A549 (cell line): ENCODE data around the gene FASTK. TPM values are rescaled to one million over a fixed set of nuclear protein-coding genes. Genes with fewer than 3 reads are reported as not detected.

ENCODE experiments used
- ATAC-seq, 2 experiments: fragments of 200-7000 bp in 1 of 2; fragments of >200 bp in 1 of 2; cut with Nextera tagmentation in 1 of 2; cut with Tn5 transposase in 1 of 2; 3 replicates each; pipeline versions ENCODE4 v1.8.0 to v1.9.1; 2018 to 2020; ENCODE audit warnings: mild to moderate bottlenecking in 1 of 2, moderate library complexity in 1 of 2
- CTCF ChIA-PET: fragments of 300-600 bp; sonication (Branson Sonifier 250); formaldehyde crosslinking; extraction: SDS; loops from one replicate; lab custom pipeline; 2021; ENCODE audit warnings: antibody characterized with exemption, inconsistent platforms; lab: Yijun Ruan, JAX
- POLR2A ChIA-PET: fragments of 350-600 bp; formaldehyde crosslinking; extraction: SDS; loops from one replicate; lab custom pipeline; 2021; ENCODE audit warnings: antibody characterized with exemption, inconsistent platforms; lab: Yijun Ruan, JAX
- DNase-seq, 2 experiments: peaks; one replicate each; pipeline versions ENCODE4 v3.0.0 to v3.0.0-alpha.2; 2011 to 2016; ENCODE audit warnings: low read depth in 1 of 2, low spot score in 1 of 2
- FAIRE-seq: peaks from 2 replicates; lab custom pipeline; 2011; peaks lifted over from hg19 to GRCh38; lab: Jason Lieb, UNC
- H3K27ac ChIP-seq, 2 experiments: fragments of >200 bp; sonication (Bioruptor Twin); formaldehyde crosslinking; 3 replicates each; pipeline ENCODE4 v1.5.1; 2016 to 2017
- H3K4me1 ChIP-seq: fragments of >200 bp; sonication (Bioruptor Twin); formaldehyde crosslinking; 3 replicates; pipeline ENCODE4 v1.6.1; 2016
- H3K4me2 ChIP-seq: fragments of >200 bp; sonication (Bioruptor Twin); formaldehyde crosslinking; 3 replicates; pipeline ENCODE4 v1.6.1; 2016
- H3K4me3 ChIP-seq: fragments of >200 bp; sonication (Bioruptor Twin); formaldehyde crosslinking; 3 replicates; pipeline ENCODE4 v1.5.1; 2016
- H3K9me3 ChIP-seq: fragments of >200 bp; sonication (Bioruptor Twin); formaldehyde crosslinking; 3 replicates; pipeline ENCODE4 v1.6.1; 2016
- CBX2 ChIP-seq: fragments of 200-600 bp; sonication (generic); IDR thresholded peaks from 2 replicates; pipeline ENCODE4 v1.6.1; 2016; ENCODE audit warnings: low read depth, mild to moderate bottlenecking, borderline replicate concordance
- ELK1 ChIP-seq: fragments of 150-350 bp; IDR thresholded peaks from 2 replicates; pipeline ENCODE4 v1.6.1; 2014; ENCODE audit warnings: low read depth, mild to moderate bottlenecking, low read length
- ESRRA ChIP-seq: fragments of 150-350 bp; IDR thresholded peaks from 2 replicates; pipeline ENCODE4 v1.6.1; 2014; ENCODE audit warnings: mild to moderate bottlenecking, low read length, borderline replicate concordance
- HOXB5 ChIP-seq: fragments of 250-450 bp; sonication (Bioruptor Pico); IDR thresholded peaks from 2 replicates; pipeline ENCODE4 v1.5.0; 2020; ENCODE audit warnings: mild to moderate bottlenecking, moderate library complexity
- KDM1A ChIP-seq: fragments of 200-600 bp; sonication (generic); IDR thresholded peaks from 2 replicates; pipeline ENCODE4 v1.6.1; 2016; ENCODE audit warnings: low read depth, mild to moderate bottlenecking
- KDM5A ChIP-seq: fragments of 200-600 bp; sonication (generic); IDR thresholded peaks from 2 replicates; pipeline ENCODE4 v1.6.1; 2016; ENCODE audit warnings: antibody characterized with exemption, mild to moderate bottlenecking
- MAX ChIP-seq: IDR thresholded peaks from 2 replicates; pipeline ENCODE4 v1.6.1; 2012
- PBX3 ChIP-seq: IDR thresholded peaks from 2 replicates; pipeline ENCODE4 v1.6.1; 2012
- PHF8 ChIP-seq: fragments of 200-600 bp; sonication (generic); IDR thresholded peaks from 2 replicates; pipeline ENCODE4 v1.6.1; 2016; ENCODE audit warnings: low read depth, mild to moderate bottlenecking, antibody characterized with exemption, moderate library complexity, borderline replicate concordance
- POLR2AphosphoS2 ChIP-seq: conservative IDR thresholded peaks from 2 replicates; pipeline ENCODE4 v1.6.1; 2012; ENCODE audit warnings: low read length, improper control_type of control experiment, inconsistent platforms
- RFX5 ChIP-seq: fragments of 450-650 bp; IDR thresholded peaks from 2 replicates; pipeline ENCODE4 v1.7.1; 2014; ENCODE audit warnings: antibody characterized with exemption, mild to moderate bottlenecking, moderate library complexity
- ZC3H11A ChIP-seq: fragments of 450-650 bp; IDR thresholded peaks from 2 replicates; pipeline ENCODE4 v1.6.1; 2014; ENCODE audit warnings: antibody characterized with exemption, mild to moderate bottlenecking
- WGBS: methylation state at CpG from one replicate; pipeline ENCODE4 v1.1.6; 2017; ENCODE audit errors: missing lambda C conversion rate; 5-methylcytosine and 5-hydroxymethylcytosine counted together
- polyA plus RNA-seq, 4 experiments: library from polyadenylated mRNA; depleted of rRNA in 3 of 4; stranded (reverse); fragments of >200 nt; fragmentation: RNase III in 1 of 4; extraction: RNeasy Plus Mini Kit Qiagen cat#74134 plus additional on column Dnase treatment in 1 of 4; gene quantifications; 2 replicates in 3 of 4; 3 replicates in 1 of 4; pipeline ENCODE4 v1.2.3, GENCODE V29; 2011 to 2017

Gene FASTK
- polyA plus RNA-seq, 2 of the 4 experiments (the other 2 are of a cell fraction) = 38.5 to 72.4 TPM

GRCh38 chr7:151069841-151070573 is 10.6 kb downstream of the FASTK start:
- ATAC-seq (no peak), DNase-seq (no peak), FAIRE-seq (no peak)
- POLR2A ChIA-PET = interaction anchor here (1.3 kb wide), 1 partner anchor 8 kb away, joined by 6 read pairs; no protein-coding TSS in a partner anchor
- H3K4me1 ChIP-seq = peaks cover 2% of the 10 kb centered on the region; the same call in 1 of the 3 replicates
- CTCF ChIA-PET = interaction anchor here (0.9 to 8.6 kb wide), 5 partner anchors 7 to 21 kb away, joined by 3 to 64 read pairs (median 5); partner anchors contain the start of genes FASTK and TMUB1
- 94% methylated on average over 16 of the region's 17 CpGs for WGBS
- no peak overlapping the region for H3K27ac ChIP-seq
- H3K9me3 ChIP-seq = no peaks in the 10 kb centered on the region
- no peak overlapping the region for H3K4me3 ChIP-seq
- TF ChIP-seq ESRRA (no peak), HOXB5 (CRISPR knock-in tag) (no peak)
- no peak overlapping the region for H3K4me2 ChIP-seq

GRCh38 chr7:151068069-151068773 is 12.4 kb downstream of the FASTK start:
- DNase-seq = no peak
- no peaks in the 10 kb centered on the region for H3K9me3 ChIP-seq
- TF ChIP-seq RFX5 = no peak
- no peak for TF ChIP-seq KDM1A
- TF ChIP-seq PHF8 = no peak
- TF ChIP-seq MAX = no peak
- TF ChIP-seq PBX3 = no peak
- TF ChIP-seq, all 56 proteins: peak for 0
- FAIRE-seq (no peak), ATAC-seq (no peak)
- ChIA-PET CTCF (interaction anchor here (0.7 to 4.6 kb wide), 9 partner anchors 9 to 100 kb away, joined by 3 to 21 read pairs (median 3); partner anchors contain the start of genes AGAP3, FASTK, GBX1 and TMUB1), POLR2A (interaction anchor here (1.1 kb wide), 2 partner anchors 13 to 17 kb away, joined by 3 read pairs; partner anchors contain the start of gene FASTK)
- H3K4me1 ChIP-seq = peaks cover 20% of the 10 kb centered on the region
- WGBS = 92% methylated on average over 12 of the region's 12 CpGs
- H3K4me2 ChIP-seq = no peak overlapping the region
- no peak overlapping the region for H3K27ac ChIP-seq
- H3K4me3 ChIP-seq = no peak overlapping the region

- CTCF ChIA-PET = interaction anchor here (1.0 to 4.6 kb wide), 6 partner anchors 9 to 56 kb away, joined by 3 to 21 read pairs (median 4); partner anchors contain the start of genes FASTK and TMUB1
These were observed 14.2 kb downstream of the FASTK start for GRCh38 chr7:151066273-151066974.

More at GRCh38 chr7:151066273-151066974, 14.2 kb downstream of the FASTK start:
- DNase-seq (no peak), FAIRE-seq (no peak), ATAC-seq (no peak)
- no peaks in the 10 kb centered on the region for H3K9me3 ChIP-seq
- TF ChIP-seq CBX2 (no peak), POLR2AphosphoS2 (no peak), KDM5A (no peak), ZC3H11A (no peak), ELK1 (no peak)
- H3K4me2 ChIP-seq = no peak overlapping the region
- no peak overlapping the region for H3K27ac ChIP-seq
- WGBS = 90% methylated on average over 34 of the region's 39 CpGs
- no peak overlapping the region for H3K4me3 ChIP-seq
- peaks cover 27% of the 10 kb centered on the region for H3K4me1 ChIP-seq
- POLR2A ChIA-PET = interaction anchor here (1.1 kb wide), 1 partner anchor 14 kb away, joined by 4 read pairs; the partner anchor contains the start of gene FASTK
